CD4-positive, alpha-beta T cell treated with Interleukin-15 for 4 hours (primary cell): ENCODE measurements around the gene FNDC3A.

ENCODE experiments used
- DNase-seq: peaks from one replicate; pipeline ENCODE4 v3.0.0-alpha.2; 2020; ENCODE audit warnings: low spot score

FNDC3A gene

GRCh38 chr13:49218493-49219051, 242.9 kb downstream of the FNDC3A start:
- DNase-seq = no peak

- DNase-seq = no peak
Measured at GRCh38 chr13:49219647-49220035, 243.9 kb downstream of the FNDC3A start.

DNA sequence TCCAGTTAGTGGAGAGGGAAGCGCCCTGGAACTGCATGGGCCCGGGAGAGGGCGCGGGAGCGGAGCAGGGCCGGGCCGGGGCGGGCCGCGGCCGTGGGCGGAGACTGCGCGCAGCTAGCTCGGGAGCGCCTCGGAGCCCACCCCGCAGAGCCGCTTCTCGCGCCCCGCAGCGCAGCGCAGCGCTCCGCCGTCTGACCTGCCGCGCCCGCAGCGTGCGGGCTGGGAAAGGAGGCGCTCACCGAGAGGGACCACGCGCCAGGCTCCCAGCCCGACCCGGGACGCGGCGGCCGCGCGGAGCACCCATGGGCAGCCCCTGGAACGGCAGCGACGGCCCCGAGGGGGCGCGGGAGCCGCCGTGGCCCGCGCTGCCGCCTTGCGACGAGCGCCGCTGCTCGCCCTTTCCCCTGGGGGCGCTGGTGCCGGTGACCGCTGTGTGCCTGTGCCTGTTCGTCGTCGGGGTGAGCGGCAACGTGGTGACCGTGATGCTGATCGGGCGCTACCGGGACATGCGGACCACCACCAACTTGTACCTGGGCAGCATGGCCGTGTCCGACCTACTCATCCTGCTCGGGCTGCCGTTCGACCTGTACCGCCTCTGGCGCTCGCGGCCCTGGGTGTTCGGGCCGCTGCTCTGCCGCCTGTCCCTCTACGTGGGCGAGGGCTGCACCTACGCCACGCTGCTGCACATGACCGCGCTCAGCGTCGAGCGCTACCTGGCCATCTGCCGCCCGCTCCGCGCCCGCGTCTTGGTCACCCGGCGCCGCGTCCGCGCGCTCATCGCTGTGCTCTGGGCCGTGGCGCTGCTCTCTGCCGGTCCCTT, 244.5 kb downstream of the FNDC3A start, which contains the start of gene MLNR:
Gene MLNR, plus strand, starts transcription at position 303 of the 820 bp plus-strand sequence. Its CDS starts 0 bp downstream, at position 303.
- peak; percentile 7 for DNase-seq

GRCh38 chr13:49220856-49221589, 245.3 kb downstream of the FNDC3A start:
- no peak for DNase-seq

- no peak for DNase-seq
Measured at GRCh38 chr13:49221590-49221965, 245.9 kb downstream of the FNDC3A start.

DNA sequence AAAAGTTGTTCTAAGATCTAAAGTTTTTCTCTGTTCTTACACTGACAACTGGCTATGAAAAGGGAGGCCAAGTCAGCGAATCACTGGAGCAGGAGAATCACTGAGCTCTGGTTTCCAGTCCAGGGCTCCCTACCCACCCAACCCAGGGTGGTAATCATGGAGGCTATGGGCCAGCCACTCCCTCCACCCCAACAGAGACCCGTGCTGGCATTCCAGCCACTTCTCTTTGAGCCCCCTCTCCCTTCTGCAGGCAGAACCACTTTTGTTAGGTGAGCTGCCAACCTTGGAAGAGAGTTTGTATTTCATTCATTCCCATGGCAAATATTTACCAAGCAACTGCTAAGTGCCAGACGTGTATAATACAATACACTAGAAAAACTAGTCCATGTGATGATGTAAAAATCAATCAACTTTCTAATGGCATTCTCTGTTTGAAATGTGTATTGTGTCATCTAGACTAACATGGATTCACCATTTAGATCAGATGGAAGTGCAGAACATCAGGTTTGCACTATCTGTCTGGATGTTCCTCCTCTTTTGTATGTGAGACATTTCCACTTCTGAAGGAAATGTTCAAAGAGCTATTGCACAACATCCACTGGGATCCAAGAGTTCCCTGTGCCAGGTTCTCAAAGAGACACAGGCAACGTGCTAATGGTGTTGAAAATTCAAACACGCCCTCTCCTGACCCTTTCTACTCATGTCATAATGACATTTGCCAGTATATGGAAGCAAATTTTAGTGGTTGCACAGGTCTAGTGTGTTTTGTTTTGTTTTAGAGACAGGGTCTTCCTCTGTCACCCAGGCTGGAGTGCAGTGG, 249.7 kb downstream of the FNDC3A start:
- DNase-seq = no peak

- DNase-seq = no peak
Measured at GRCh38 chr13:49226613-49227012, 250.9 kb downstream of the FNDC3A start.

DNA sequence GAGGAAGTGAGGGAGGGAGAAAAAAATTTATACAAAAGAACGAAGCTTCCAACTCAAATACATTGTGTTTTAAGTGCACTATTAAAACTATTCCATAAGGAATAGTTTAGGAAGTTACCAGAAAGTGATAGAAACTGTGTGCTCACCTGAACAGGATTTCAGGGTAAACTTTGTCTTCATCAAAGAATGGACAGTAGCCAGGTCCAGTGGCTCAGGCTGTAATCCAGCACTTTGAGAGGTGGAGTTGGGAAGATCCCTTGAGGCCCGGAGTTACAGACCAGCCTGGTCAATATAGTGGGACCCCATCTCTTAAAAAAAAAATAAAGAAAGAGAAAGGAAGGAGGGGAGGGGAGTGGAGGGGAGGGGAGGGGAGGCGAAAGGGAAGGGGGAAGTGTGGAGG, 259.0 kb downstream of the FNDC3A start:
- DNase-seq = no peak

GRCh38 chr13:49235856-49236431, 260.2 kb downstream of the FNDC3A start:
- no peak for DNase-seq

DNA sequence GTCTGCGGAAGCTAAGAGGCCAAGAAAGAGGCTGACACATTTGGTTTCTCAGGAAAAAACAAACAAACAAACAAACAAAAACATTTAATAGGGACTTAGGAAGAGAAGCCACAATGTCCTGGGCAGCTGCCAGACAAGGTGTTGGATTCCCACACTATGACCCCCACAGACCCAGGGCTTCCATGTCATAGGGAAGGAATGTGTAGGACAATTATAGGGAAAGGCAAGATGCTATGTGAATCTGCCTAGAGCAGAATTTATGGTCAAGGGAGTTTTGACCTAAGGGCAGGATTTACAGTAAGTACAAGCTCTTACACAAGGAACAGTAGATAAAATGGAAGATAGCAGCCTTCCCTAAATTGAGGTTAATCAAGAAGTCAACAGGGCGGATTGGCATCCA, 262.9 kb downstream of the FNDC3A start:
- DNase-seq = no peak

GRCh38 chr13:49240017-49240416, 264.3 kb downstream of the FNDC3A start:
- DNase-seq = peak; percentile 53

- no peak for DNase-seq
Measured at GRCh38 chr13:49241296-49241695, 265.6 kb downstream of the FNDC3A start.

GRCh38 chr13:49245101-49245500, 269.4 kb downstream of the FNDC3A start:
- no peak for DNase-seq

DNA sequence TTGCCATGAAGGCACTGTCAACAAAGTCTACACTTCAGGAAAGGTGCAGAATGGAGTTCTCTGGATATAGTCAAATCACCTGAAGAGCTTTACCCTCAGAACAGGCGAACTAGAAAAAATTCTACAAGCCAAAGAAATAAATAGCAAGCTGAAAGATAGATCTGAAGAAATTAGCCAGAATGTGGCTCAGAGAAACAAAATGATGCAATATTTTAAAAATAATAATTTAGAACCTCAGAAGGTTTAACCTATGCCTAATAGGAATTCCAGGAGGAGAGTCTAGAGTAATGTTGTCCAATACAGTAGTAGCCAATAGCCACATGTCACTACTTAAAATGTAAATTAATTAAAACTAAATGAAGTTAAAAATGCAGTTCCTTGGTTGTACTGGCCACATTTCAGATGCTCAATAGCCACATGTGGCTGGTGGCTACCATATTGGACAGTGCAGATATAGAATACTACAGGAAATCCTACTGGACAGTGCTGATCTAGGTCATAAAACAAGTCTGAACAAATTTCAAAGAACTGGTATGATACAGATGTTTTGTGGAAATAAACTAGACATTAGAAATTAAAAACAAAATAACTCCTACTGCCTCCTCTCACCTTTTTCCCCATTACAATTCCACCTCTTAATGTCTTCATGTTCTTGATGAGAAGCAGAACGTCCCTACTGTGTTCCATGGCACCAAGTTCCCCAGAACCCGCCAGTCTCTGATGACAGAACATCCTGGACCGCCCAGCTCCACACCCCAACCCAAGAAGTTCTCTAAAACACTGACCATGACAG, 271.3 kb downstream of the FNDC3A start:
- DNase-seq = peak; percentile 17

GRCh38 chr13:49247643-49248621, 272.2 kb downstream of the FNDC3A start, which contains the start of gene CDADC1:
CDADC1 (plus strand) TSS chr13:49247925; CDS start chr13:49248038, 113 bp downstream.
- peak; percentile 89 for DNase-seq

DNA sequence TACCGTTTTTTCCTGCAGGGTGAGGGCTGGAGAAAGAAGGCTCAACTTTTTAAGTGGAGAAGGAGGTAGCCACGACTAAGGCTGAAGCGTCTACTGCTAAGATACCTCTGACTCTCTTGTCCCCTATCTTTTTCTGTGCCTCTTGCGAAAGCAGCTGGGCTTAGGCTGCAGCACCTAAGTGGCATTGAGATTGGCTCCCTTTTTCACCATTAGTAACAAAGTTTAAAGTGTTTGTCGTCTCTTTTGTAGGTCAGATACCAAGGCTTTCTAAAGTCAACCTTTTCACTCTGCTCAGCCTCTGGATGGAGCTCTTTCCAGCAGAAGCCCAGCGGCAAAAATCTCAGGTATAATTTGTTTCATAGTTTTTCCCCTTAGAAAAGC, 272.9 kb downstream of the FNDC3A start:
- DNase-seq = no peak

- no peak for DNase-seq
Measured at GRCh38 chr13:49251326-49251725, 275.6 kb downstream of the FNDC3A start.

DNA sequence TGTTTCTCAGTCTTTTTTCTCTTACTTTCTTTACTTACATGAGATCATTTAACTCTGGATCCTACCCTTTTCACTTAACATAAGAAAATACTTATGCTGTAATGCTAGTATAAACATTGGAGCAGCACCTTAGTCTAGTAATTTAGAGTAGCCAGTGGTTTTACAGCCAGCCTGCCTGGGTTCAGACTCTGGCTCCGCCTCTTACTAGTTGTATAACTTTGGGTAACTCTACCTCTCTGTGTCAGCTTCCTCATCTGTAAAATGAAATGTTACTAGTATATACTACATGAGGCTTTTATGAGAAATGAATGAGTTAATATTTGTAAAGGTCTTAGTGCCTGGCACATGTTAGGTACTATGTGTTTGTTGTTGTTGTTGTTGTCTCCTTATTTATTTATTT, 277.6 kb downstream of the FNDC3A start:
- no peak for DNase-seq

DNA sequence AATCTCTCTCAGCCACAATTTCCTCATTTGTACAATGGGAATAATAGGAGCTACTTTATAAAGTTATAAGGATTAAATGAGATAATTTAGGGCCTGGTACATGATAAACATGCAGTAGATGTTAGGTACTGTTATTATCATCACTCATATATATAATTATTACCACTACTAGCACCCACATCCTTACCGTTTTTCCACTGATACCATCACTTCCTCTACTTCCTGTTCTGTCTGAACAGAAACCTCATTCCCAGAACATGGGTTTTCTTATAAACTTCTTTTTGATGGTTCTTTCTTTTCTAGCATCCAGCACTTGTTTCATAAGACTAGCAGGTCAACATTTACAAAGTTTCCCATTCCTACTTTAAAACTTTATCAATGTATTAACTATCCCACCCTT, 278.3 kb downstream of the FNDC3A start:
- no peak for DNase-seq

DNA sequence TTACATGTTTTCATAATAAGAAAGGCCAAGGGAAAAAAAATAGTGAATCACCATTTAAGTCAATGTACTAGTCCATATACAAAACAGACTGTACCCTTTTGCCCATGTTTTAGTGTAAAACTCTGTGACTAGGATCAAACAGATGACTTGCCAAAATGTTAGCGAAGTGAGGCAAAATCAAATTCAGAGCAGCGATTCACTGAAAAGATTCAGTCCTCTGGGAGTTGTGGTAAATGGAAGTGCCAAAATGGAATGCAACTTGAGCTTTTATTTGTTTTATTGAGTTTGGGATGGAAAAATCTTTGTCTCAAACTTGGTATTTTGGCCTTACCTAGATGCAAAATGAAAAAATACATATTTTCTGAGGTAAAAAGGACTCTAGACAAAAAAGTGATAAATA, 281.1 kb downstream of the FNDC3A start:
- no peak for DNase-seq
